ENCODE measurements around the gene FMO5. TPM values are rescaled to one million over a fixed set of nuclear protein-coding genes. Genes with fewer than 3 reads are reported as not detected.

Gene FMO5, protein sequence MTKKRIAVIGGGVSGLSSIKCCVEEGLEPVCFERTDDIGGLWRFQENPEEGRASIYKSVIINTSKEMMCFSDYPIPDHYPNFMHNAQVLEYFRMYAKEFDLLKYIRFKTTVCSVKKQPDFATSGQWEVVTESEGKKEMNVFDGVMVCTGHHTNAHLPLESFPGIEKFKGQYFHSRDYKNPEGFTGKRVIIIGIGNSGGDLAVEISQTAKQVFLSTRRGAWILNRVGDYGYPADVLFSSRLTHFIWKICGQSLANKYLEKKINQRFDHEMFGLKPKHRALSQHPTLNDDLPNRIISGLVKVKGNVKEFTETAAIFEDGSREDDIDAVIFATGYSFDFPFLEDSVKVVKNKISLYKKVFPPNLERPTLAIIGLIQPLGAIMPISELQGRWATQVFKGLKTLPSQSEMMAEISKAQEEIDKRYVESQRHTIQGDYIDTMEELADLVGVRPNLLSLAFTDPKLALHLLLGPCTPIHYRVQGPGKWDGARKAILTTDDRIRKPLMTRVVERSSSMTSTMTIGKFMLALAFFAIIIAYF
- 0.51 TPM in 1 of 2 replicates, not detected in the other for total RNA-seq

DNA sequence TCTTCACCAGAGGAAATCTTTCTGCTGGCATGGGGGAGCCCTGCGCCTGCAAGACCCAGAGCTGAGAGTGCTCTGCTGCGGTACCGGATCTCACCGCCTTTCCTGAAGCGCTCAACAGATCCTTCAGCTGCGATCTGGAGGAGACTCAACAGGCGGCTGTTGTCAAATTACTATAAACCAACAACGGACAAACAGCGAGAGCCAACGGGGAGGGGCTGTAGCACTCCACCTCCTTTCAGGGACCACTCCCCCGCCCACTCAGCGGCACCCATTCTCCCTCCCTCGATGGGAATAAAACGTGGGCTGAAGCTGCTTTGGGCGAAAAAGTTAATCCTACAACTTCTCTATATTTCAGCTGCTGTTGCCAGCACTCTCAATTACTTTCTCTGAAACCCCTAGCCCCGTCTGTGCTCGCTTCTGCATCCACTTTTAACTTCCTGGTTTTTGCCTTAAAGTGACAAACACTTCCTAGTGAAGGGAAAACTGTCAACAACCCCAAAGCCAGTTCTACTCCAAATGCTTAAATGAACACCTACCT, at the start of gene FMO5:
FMO5 (minus strand) TSS at position 147 of the 538 bp plus-strand sequence. CDS start 310 bp downstream, outside the sequence.
- FAIRE-seq, result no peak
- Histone ChIP-seq H3K27me3 (ENCODE audit: control insufficient read depth, insufficient read depth, low read length) (no peaks in the 10 kb centered on the region), H3K4me3 (ENCODE audit: low read depth, low read length) (peak within 1 kb of the TSS; percentile 51), H3K36me3 (ENCODE audit: control insufficient read depth, insufficient read depth, low read length) (no peaks in the 10 kb centered on the region)
- DNase-seq (ENCODE audit: low read depth), result peak; percentile 50
- peak; percentile 24 for TF ChIP-seq CTCF (IDR thresholded peaks at IDR 0.05; ENCODE audit: insufficient read depth, low read length, severe bottlenecking)

- Histone ChIP-seq H3K27me3 (ENCODE audit: control insufficient read depth, insufficient read depth, low read length) (no peaks in the 10 kb centered on the region), H3K36me3 (ENCODE audit: control insufficient read depth, insufficient read depth, low read length) (peaks cover 11% of the 10 kb centered on the region), H3K4me3 (ENCODE audit: low read depth, low read length) (no peak overlapping the region)
- DNase-seq (ENCODE audit: low read depth) (peak; percentile 65), FAIRE-seq (no peak)
- TF ChIP-seq CTCF (IDR thresholded peaks at IDR 0.05; ENCODE audit: insufficient read depth, low read length, severe bottlenecking), result peak; percentile 21
Measured at GRCh38 chr1:147273409-147274336, 48.5 kb upstream of the FMO5 start.

GRCh38 chr1:147272042-147272441, 46.9 kb upstream of the FMO5 start:
- peaks cover 14% of the 10 kb centered on the region for H3K36me3 ChIP-seq (ENCODE audit: control insufficient read depth, insufficient read depth, low read length)
- DNase-seq (ENCODE audit: low read depth) (no peak), FAIRE-seq (no peak)
- no peaks in the 10 kb centered on the region for H3K27me3 ChIP-seq (ENCODE audit: control insufficient read depth, insufficient read depth, low read length)
- TF ChIP-seq CTCF (IDR thresholded peaks at IDR 0.05; ENCODE audit: insufficient read depth, low read length, severe bottlenecking), result no peak
- no peak overlapping the region for H3K4me3 ChIP-seq (ENCODE audit: low read depth, low read length)

GRCh38 chr1:147270721-147271120, 45.6 kb upstream of the FMO5 start:
- Histone ChIP-seq H3K27me3 (ENCODE audit: control insufficient read depth, insufficient read depth, low read length) (no peaks in the 10 kb centered on the region), H3K36me3 (ENCODE audit: control insufficient read depth, insufficient read depth, low read length) (peaks cover 12% of the 10 kb centered on the region), H3K4me3 (ENCODE audit: low read depth, low read length) (no peak overlapping the region)
- FAIRE-seq (no peak), DNase-seq (ENCODE audit: low read depth) (no peak)
- no peak for TF ChIP-seq CTCF (IDR thresholded peaks at IDR 0.05; ENCODE audit: insufficient read depth, low read length, severe bottlenecking)

GRCh38 chr1:147267711-147268110, 42.6 kb upstream of the FMO5 start:
- FAIRE-seq, result no peak
- no peak for DNase-seq (ENCODE audit: low read depth)
- H3K36me3 ChIP-seq (ENCODE audit: control insufficient read depth, insufficient read depth, low read length), result peaks cover 11% of the 10 kb centered on the region
- H3K27me3 ChIP-seq (ENCODE audit: control insufficient read depth, insufficient read depth, low read length), result no peaks in the 10 kb centered on the region
- no peak overlapping the region for H3K4me3 ChIP-seq (ENCODE audit: low read depth, low read length)
- no peak for TF ChIP-seq CTCF (IDR thresholded peaks at IDR 0.05; ENCODE audit: insufficient read depth, low read length, severe bottlenecking)
